Measurements from ENCODE around the gene LIPC. TPM values are rescaled to one million over a fixed set of nuclear protein-coding genes. Genes with fewer than 3 reads are reported as not detected.

LIPC gene
- total RNA-seq, 1 donor from 2014 or later, result not detected

- no peak overlapping the region for H3K27ac Mint-ChIP-seq (ENCODE audit: unreplicated experiment)
- peaks cover 21% of the 10 kb centered on the region for H3K4me1 Mint-ChIP-seq (ENCODE audit: unreplicated experiment)
- no peak overlapping the region for H3K4me3 Mint-ChIP-seq (ENCODE audit: unreplicated experiment)
- no peaks in the 10 kb centered on the region for H3K36me3 Mint-ChIP-seq (ENCODE audit: low read depth, unreplicated experiment)
- no peaks in the 10 kb centered on the region for H3K9me3 Mint-ChIP-seq (ENCODE audit: unreplicated experiment)
- no peak for TF ChIP-seq CTCF (IDR thresholded peaks at IDR 0.05; ENCODE audit: unreplicated experiment)
- DNase-seq (ENCODE audit: low spot score), result no peak
- peaks cover 3% of the 10 kb centered on the region for H3K27me3 Mint-ChIP-seq (ENCODE audit: unreplicated experiment)
These were observed 79.8 kb downstream of the LIPC start for GRCh38 chr15:58511599-58511987.

GRCh38 chr15:58512522-58512921 is 80.7 kb downstream of the LIPC start:
- Mint-ChIP-seq H3K9me3 (ENCODE audit: unreplicated experiment) (no peaks in the 10 kb centered on the region), H3K4me1 (ENCODE audit: unreplicated experiment) (peaks cover 21% of the 10 kb centered on the region), H3K27me3 (ENCODE audit: unreplicated experiment) (peaks cover 5% of the 10 kb centered on the region), H3K4me3 (ENCODE audit: unreplicated experiment) (no peak overlapping the region), H3K27ac (ENCODE audit: unreplicated experiment) (no peak overlapping the region), H3K36me3 (ENCODE audit: low read depth, unreplicated experiment) (no peaks in the 10 kb centered on the region)
- TF ChIP-seq CTCF (IDR thresholded peaks at IDR 0.05; ENCODE audit: unreplicated experiment), result no peak
- DNase-seq (ENCODE audit: low spot score), result no peak

- peaks cover 5% of the 10 kb centered on the region for H3K27me3 Mint-ChIP-seq (ENCODE audit: unreplicated experiment)
- peaks cover 23% of the 10 kb centered on the region for H3K4me1 Mint-ChIP-seq (ENCODE audit: unreplicated experiment)
- H3K36me3 Mint-ChIP-seq (ENCODE audit: low read depth, unreplicated experiment), result no peaks in the 10 kb centered on the region
- H3K27ac Mint-ChIP-seq (ENCODE audit: unreplicated experiment), result no peak overlapping the region
- no peak for TF ChIP-seq CTCF (IDR thresholded peaks at IDR 0.05; ENCODE audit: unreplicated experiment)
- no peak for DNase-seq (ENCODE audit: low spot score)
- H3K4me3 Mint-ChIP-seq (ENCODE audit: unreplicated experiment), result no peak overlapping the region
- no peaks in the 10 kb centered on the region for H3K9me3 Mint-ChIP-seq (ENCODE audit: unreplicated experiment)
These were observed 81.2 kb downstream of the LIPC start for GRCh38 chr15:58513008-58513407.

- Mint-ChIP-seq H3K4me3 (ENCODE audit: unreplicated experiment) (no peak overlapping the region), H3K27me3 (ENCODE audit: unreplicated experiment) (peaks cover 5% of the 10 kb centered on the region), H3K36me3 (ENCODE audit: low read depth, unreplicated experiment) (no peaks in the 10 kb centered on the region), H3K9me3 (ENCODE audit: unreplicated experiment) (no peaks in the 10 kb centered on the region), H3K4me1 (ENCODE audit: unreplicated experiment) (peaks cover 23% of the 10 kb centered on the region), H3K27ac (ENCODE audit: unreplicated experiment) (no peak overlapping the region)
- DNase-seq (ENCODE audit: low spot score), result no peak
- TF ChIP-seq CTCF (IDR thresholded peaks at IDR 0.05; ENCODE audit: unreplicated experiment), result no peak
These were observed 82.0 kb downstream of the LIPC start for GRCh38 chr15:58513726-58514336.

GRCh38 chr15:58515807-58516206 is 84.0 kb downstream of the LIPC start:
- H3K36me3 Mint-ChIP-seq (ENCODE audit: low read depth, unreplicated experiment), result no peaks in the 10 kb centered on the region
- DNase-seq (ENCODE audit: low spot score), result no peak
- TF ChIP-seq CTCF (IDR thresholded peaks at IDR 0.05; ENCODE audit: unreplicated experiment), result no peak
- peaks cover 7% of the 10 kb centered on the region for H3K27me3 Mint-ChIP-seq (ENCODE audit: unreplicated experiment)
- peaks cover 37% of the 10 kb centered on the region for H3K4me1 Mint-ChIP-seq (ENCODE audit: unreplicated experiment)
- H3K27ac Mint-ChIP-seq (ENCODE audit: unreplicated experiment), result no peak overlapping the region
- H3K9me3 Mint-ChIP-seq (ENCODE audit: unreplicated experiment), result no peaks in the 10 kb centered on the region
- H3K4me3 Mint-ChIP-seq (ENCODE audit: unreplicated experiment), result no peak overlapping the region

All from endothelial cell (in vitro differentiated cells).